Bone marrow (tissue), 2 donors: Measurements from ENCODE around the gene DRG1.
A peak's percentile ranks its signal among the peaks of the same experiment; 100 is the strongest.
"Not testable (repeated sequence)": the region's sequence is repeated elsewhere in the genome, so short reads cannot be mapped to it uniquely, and the experiment has no call there.

Experiments
- DNase-seq, 2 donors: peaks; one replicate each; lab custom pipeline; 2025; lab: John Stamatoyannopoulos, UW

DRG1 gene

DNA sequence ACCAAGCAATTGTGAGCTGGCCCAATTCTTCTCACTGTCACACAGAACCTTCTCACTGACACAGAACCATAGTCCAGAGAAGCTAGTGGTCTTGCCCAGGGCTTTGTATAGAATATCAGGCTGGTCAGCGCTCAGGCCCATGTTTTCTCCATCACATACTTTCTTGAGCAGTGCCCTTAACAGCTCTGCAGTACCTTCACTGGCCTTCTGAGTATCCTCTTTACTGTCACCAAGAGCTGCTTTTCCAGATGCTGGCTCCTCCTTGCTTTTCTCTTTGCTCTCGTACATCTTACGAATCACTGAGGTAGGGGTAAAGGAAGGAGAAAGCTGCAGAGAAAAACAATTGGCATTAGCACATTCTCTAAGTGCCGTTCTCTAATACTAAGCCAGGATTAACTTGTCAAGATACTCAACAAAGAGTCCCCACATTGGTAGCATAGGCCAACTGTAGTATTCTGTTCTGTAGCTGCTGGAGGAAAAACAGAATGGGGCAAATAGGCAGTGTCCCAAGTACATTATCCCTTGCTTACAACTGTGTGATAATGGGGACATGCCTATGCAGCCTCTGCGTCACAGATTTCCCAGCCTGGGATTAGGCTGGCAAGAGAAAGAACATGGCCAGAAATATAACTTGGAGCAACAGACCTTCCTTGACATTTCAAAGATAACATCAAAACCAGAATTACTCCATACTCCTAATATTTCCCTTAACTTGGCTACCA lies 43.5 kb downstream of the DRG1 start:
- no peak for DNase-seq

DNA sequence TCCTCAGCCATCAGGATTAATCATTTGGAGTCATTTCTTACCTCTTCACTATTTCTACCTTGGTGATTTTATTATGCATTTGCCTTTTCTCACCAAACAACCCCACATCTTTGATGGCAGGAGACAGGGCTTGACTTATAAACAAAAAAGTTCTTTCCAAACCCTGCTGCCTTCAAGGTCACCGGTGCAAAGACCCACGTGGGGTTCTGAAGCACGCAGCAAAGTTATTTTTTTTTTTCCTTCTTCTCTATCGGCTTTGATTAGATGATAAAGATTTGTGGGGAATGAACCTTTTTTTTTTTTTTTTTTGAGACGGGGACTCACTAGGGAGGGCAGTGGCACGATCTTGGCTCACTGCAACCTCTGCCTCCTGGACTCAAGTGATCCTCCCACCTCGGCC lies 44.1 kb downstream of the DRG1 start:
- DNase-seq, result no peak

DNA sequence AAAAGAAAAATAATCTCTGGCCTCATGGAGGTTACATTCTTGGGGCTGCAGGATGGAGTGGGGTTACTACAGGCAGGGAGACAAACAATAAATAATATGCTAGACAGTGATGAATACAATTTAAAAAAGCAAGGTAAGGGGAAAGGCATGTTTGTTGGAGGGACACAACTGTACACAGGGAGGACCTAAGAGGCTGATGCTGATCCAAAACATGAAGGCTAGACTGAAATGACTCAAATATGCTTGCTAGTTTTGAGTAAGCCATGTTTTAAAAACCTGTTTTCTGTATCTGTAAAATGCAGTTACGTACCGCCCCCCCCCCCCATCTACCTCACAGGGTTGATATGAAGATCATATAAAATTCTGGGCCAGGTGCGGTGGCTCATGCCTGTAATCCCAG lies 46.2 kb downstream of the DRG1 start:
- no peak for DNase-seq

DNA sequence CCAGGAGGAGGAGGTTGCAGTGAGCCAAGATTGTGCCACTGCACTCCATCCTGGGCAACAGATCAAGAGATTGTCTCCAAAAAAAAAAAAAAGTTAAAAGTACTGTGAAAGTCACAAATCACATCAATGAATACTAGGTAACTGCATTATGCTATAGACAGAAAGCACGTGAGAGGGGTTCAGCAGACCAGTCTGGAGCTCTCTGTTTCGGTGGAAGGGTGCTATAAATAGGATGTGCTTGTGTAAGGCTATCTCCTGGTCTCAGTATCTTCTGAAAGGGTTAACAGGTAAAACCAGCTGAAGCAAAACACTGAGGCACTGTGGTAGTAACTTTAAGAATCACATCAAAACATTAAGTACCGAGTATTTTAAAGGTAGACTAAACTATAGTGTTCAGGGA lies 46.8 kb downstream of the DRG1 start:
- DNase-seq, result no peak

DNA sequence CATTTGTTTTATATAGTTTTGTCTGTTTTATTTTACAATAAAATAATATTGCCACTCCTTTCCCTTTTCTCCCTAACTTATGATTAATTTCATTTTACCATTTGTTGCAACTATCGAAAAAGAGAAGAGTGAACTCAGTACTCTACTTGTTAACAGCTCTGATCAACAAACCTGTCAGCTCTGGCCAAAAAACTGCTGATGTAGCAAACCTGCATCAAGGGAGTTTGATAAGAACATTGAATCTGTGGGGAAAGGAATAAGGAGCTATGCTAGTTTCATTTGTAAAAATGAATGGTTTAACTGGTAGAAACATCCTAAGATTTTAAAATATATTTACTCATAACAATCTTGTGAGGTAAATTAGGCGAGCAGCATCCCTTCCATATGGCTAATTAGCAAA lies 47.4 kb downstream of the DRG1 start:
- no peak for DNase-seq

DNA sequence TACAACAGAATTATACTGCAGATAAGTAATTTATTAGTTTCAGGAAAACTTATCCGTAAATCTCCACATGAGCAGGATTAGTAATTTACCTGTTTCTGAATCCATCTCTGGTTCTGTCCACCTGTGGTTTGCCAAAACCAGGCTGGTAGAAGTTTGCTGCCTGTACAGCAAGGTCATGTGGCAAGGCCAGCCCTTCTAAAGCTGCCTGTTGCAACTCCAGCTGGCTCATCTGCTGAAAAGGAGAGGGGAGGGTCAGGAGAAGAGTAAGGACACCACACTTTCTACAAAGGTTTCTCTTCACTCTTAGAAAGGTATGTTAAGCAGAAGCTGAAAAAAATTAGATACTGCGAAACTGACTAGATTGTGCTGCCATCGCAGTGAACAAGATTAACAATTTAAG lies 47.9 kb downstream of the DRG1 start:
- no peak for DNase-seq

DNA sequence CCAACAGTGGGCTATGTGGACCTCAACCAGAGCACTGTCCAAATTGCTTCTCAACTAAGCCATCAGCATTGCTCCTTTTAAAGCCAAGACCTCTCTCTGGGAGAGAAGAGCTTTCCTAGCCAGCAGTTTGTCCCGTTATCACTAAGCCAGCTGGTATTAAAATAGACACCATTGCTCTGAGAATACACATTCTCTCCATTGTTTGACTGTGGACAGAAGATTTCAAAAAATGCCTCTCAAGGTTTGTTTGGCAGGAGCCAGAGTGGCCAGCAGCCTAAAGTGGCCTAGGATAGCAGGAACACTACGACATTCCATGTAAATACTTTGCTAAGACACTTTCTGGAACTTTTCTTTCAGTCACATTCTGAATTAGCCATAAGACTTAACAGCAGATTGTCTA lies 49.0 kb downstream of the DRG1 start:
- DNase-seq, result no peak

DNA sequence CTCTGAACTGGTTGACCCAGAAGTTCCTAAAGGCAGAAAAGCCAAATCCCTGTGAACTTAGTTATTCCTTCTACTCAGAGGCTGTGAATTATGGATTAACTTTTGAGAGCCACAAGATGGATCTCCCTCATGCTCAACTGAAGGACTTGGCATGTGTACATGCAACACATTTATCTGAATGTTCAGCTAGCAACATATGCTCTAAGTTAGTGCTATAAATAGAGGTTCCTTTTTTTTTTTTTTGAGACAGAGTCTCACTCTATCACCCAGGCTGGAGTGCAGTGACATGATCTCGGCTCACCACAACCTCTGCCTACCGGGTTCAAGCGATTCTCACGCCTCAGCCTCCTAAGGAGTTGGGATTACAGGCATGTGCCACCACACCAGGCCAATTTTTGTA lies 50.1 kb downstream of the DRG1 start:
- no peak for DNase-seq

DNA sequence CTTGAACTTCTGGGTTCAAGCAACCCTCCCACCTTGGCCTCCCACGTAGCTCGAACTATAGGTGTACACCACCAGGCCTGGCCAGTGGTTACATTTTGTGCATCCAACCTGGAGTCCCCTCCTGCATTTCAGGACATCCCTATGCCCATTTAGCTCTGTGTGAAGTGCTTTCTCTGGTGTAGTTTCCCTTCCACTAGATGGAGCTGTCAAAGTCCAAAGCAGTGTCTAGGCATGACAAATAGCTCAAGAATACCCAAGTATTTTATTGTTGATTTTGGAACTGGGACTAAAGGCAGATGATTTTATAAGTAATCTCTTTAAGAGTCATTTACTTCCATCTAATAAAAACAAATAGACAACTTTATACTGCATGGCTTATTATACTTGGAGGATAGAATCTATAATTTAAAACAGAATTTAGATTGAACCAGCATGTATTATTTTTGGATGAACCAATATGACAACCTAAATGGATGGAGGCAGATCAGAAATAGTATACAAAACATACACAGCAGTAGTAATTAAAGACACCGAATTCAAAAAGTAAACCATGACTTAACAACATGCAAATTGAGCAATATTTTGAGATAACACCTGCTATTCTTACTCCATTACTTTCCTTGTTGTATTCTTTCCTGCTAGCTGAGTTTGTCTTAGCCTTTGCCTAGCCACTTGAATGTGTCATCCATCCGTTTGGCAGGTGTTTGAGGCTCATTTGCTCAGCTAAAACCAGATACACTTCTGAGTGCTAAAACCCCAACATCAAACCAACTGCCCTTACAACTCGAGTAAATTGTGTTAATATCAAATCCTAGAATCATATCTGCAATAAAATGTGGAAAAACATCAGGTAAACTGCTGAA lies 52.5 kb downstream of the DRG1 start:
- peak in 1 of 2 donors; percentile 11 for DNase-seq

DNA sequence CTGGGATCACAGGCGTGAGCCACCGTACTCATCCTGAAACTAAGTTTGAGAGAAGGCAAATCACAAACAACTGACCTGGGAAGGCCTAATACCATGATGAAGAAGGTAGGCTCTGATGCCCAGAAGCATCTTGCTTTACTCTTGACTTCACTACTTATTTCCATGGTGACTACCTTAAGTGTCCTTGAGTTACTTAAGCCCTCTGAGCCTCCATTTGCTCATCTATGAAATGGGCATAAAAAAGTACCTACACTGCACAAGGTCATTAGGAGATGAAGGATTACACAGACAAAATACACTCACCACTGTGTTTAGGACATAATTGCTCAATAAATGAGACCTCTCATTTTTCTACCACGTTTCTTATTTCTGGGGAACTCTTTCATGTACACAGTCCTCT lies 62.3 kb downstream of the DRG1 start:
- no peak for DNase-seq

DNA sequence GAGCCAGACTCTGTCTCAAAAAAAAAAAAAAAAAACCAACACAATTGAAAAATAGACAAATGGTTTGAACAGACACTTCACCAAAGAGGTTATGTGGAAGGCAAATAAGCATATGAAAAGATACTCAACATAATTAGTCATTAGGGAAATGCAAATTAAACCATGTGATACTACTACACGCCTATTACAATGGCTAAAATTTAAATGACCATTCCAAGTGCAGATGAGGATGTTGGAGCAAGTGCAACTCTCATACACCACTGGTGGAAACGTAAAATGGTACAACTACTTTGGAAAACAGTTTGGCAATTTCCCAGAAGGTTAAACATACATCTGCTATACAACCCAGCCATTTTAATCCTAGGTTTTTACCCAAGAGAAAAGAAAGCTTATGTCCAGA lies 65.9 kb downstream of the DRG1 start:
- no peak for DNase-seq

DNA sequence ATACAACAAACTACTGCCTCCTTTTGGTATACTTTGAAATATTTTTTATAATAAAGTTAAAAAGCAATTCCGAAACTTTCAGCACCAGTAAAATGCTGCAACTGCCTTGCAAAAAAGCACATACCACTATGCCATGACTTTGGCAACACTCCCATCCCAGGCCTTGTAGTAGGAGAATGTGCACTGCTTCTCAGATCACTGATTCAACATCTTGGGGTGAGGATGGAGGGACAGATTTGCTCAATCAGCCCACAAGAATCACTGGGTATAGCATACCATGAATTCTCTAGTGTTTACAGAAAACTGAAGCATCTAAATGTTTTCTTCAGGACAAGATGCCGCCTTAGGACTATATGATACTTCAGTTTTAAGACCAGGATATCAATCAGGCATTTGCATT lies 75.3 kb downstream of the DRG1 start:
- DNase-seq, result no peak

DNA sequence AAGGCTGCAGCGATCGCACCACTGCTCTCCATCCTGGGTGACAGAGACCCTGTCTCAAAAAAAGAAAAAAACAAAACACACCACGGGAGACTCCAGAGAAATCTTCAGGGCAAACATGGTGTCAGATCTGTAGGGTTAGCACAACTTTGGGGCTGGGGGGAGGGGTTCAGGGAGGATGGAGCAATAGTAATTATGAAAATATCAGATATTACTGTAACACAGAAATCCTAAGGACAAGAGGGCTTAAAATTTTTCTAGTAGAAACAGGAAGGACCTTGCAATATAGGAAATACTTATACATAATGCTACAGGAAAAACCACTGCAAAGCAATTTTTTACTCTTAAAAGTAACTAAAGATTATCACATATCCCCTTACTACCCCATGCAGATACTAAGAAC lies 76.4 kb downstream of the DRG1 start:
- DNase-seq, result no peak

DNA sequence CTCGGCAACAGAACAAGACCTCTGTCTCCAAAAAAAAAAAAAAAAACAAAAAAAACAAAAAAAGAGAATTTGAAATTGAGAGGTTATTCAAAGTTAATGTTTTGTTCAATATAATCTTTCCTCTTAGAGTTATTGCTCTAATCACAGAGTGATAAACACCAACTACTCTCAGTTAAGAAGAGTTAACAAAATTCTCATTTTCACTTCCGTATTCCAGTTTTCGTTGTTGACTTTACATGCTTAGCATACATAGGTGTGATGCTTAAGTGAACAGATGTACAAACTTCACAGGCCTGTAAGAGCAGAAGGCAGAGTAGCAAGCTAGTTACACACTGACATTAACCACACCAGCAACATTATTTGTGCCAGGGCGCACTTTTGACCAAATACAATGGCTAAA lies 77.9 kb downstream of the DRG1 start:
- DNase-seq, result no peak

DNA sequence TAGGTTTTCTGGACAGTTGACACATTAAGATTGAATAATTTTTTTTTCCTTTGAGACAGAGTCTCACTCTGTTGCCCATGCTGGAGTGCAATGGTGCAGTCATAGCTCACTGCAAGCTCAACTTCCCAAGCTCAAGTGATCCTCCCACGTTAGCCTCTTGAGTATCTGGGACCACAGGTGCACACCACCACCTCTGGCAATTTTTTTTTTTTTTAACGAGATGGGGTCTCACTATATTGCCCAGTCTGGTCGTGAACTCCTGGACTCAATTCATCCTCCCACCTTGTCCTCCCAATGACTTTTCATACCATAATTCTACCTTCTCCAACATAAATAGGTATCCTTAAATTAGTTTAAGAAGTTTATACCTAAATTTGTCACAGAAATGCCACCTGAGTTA lies 81.7 kb downstream of the DRG1 start:
- no peak for DNase-seq

DNA sequence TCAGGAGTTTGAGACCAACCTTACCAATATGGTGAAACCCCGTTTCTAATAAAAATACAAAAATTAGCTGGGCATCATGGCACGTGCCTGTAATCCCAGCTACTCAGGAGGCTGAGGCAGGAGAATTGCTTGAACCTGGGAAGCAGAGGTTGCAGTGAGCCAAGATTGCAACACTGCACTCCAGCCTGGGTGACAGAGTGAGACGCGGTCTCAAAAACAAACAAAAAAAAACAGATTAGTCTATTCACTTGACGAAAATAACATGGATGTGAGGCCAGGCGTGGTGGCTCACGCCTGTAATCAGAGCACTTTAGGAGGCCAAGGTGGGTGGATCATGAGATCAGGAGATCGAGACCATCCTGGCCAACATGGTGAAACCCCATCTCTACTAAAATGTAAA lies 83.1 kb downstream of the DRG1 start:
- not testable (repeated sequence) for DNase-seq
